HEK293 (cell line): ENCODE results near the gene TLE4.

Experiments used
- CTCF ChIA-PET: fragments of 350-600 bp; formaldehyde crosslinking; extraction: SDS; loops from one replicate; lab custom pipeline; 2021; ENCODE audit warnings: antibody characterized with exemption; lab: Yijun Ruan, JAX
- POLR2A ChIA-PET: fragments of 300-600 bp; formaldehyde crosslinking; extraction: SDS; loops from one replicate; lab custom pipeline; 2020; ENCODE audit warnings: antibody characterized with exemption, inconsistent platforms; lab: Yijun Ruan, JAX
- H3K27ac ChIP-seq: fragments of 200-500 bp; sonication (Bioruptor generic); 2 replicates; pipeline ENCODE4 v1.5.1; 2014; ENCODE audit warnings: low read depth, low read length, control low read depth, inconsistent platforms; ENCODE audit errors: extremely low read depth
- H3K36me3 ChIP-seq, 2 experiments: fragments of 200-500 bp in 1 of 2; sonication (Bioruptor generic) in 1 of 2; 1 replicate in 1 of 2; 2 replicates in 1 of 2; pipeline ENCODE4 v1.5.1; 2014 to 2017; ENCODE audit warnings: inconsistent platforms in 2 of 2, low read length in 2 of 2; ENCODE audit not compliant: control insufficient read depth in 2 of 2, insufficient read depth in 1 of 2
- H3K4me1 ChIP-seq: fragments of 200-500 bp; sonication (Bioruptor generic); 2 replicates; pipeline ENCODE4 v1.5.1; 2014; ENCODE audit warnings: mild to moderate bottlenecking, low read length, inconsistent platforms; ENCODE audit not compliant: control insufficient read depth, insufficient read depth
- H3K4me3 ChIP-seq: 2 replicates; pipeline ENCODE4 v1.5.1; 2011; ENCODE audit warnings: low read depth, mild to moderate bottlenecking, control low read depth, low read length, moderate library complexity
- H3K9me3 ChIP-seq: fragments of 200-500 bp; sonication (Bioruptor generic); 2 replicates; pipeline ENCODE4 v1.5.1; 2014; ENCODE audit warnings: low read depth, low read length, inconsistent platforms; ENCODE audit not compliant: control insufficient read depth, insufficient read depth
- AEBP2 ChIP-seq: fragments of 450-650 bp; formaldehyde crosslinking; IDR thresholded peaks from 2 replicates; pipeline ENCODE4 v1.5.1; 2016; ENCODE audit warnings: missing biosample characterization, missing genetic modification characterization, borderline replicate concordance
- ATF2 ChIP-seq: fragments of 450-650 bp; formaldehyde crosslinking; IDR thresholded peaks from 2 replicates; pipeline ENCODE4 v1.5.1; 2016; ENCODE audit warnings: missing biosample characterization, missing genetic modification characterization, low read depth
- HOXA7 ChIP-seq: sonication (generic); formaldehyde crosslinking; IDR thresholded peaks from 2 replicates; pipeline ENCODE4 v1.8.1; 2022; ENCODE audit warnings: missing genetic modification reagents, borderline replicate concordance
- INSM2 ChIP-seq: fragments of 450-650 bp; formaldehyde crosslinking; IDR thresholded peaks from 2 replicates; pipeline ENCODE4 v1.5.1; 2016; ENCODE audit warnings: missing biosample characterization, missing genetic modification characterization
- KLF9 ChIP-seq: fragments of 450-650 bp; formaldehyde crosslinking; IDR thresholded peaks from 2 replicates; pipeline ENCODE4 v1.5.1; 2016; ENCODE audit warnings: missing biosample characterization, missing genetic modification characterization, low read depth
- PATZ1 ChIP-seq: fragments of 450-650 bp; formaldehyde crosslinking; IDR thresholded peaks from 2 replicates; pipeline ENCODE4 v1.5.1; 2016; ENCODE audit warnings: missing biosample characterization, missing genetic modification characterization
- SP2 ChIP-seq: fragments of 450-650 bp; formaldehyde crosslinking; IDR thresholded peaks from 2 replicates; pipeline ENCODE4 v1.5.1; 2016; ENCODE audit warnings: missing biosample characterization, missing genetic modification characterization
- ZBTB10 ChIP-seq: fragments of 450-650 bp; formaldehyde crosslinking; IDR thresholded peaks from 2 replicates; pipeline ENCODE4 v1.5.1; 2016; ENCODE audit warnings: missing biosample characterization, missing genetic modification characterization
- ZBTB17 ChIP-seq: fragments of 450-650 bp; formaldehyde crosslinking; IDR thresholded peaks from 2 replicates; pipeline ENCODE4 v1.5.1; 2016; ENCODE audit warnings: missing biosample characterization, missing genetic modification characterization
- ZBTB44 ChIP-seq: fragments of 450-650 bp; IDR thresholded peaks from 2 replicates; pipeline ENCODE4 v1.5.1; 2018; ENCODE audit warnings: missing biosample characterization, mild to moderate bottlenecking, missing genetic modification characterization
- ZBTB8A ChIP-seq: fragments of 450-650 bp; formaldehyde crosslinking; IDR thresholded peaks from 2 replicates; pipeline ENCODE4 v1.5.1; 2016; ENCODE audit warnings: missing biosample characterization, missing genetic modification characterization
- ZNF10 ChIP-seq: fragments of 450-650 bp; formaldehyde crosslinking; IDR thresholded peaks from 2 replicates; pipeline ENCODE4 v1.5.1; 2017; ENCODE audit warnings: missing biosample characterization, missing genetic modification characterization
- ZNF169 ChIP-seq: fragments of 450-650 bp; formaldehyde crosslinking; IDR thresholded peaks from 2 replicates; pipeline ENCODE4 v1.5.1; 2016; ENCODE audit warnings: missing biosample characterization, missing genetic modification characterization
- ZNF175 ChIP-seq: fragments of 450-650 bp; formaldehyde crosslinking; IDR thresholded peaks from 2 replicates; pipeline ENCODE4 v1.5.1; 2016; ENCODE audit warnings: missing biosample characterization, missing genetic modification characterization
- ZNF280D ChIP-seq: fragments of 450-650 bp; formaldehyde crosslinking; IDR thresholded peaks from 2 replicates; pipeline ENCODE4 v1.5.1; 2016; ENCODE audit warnings: missing biosample characterization, missing genetic modification characterization
- ZNF354C ChIP-seq: fragments of 450-650 bp; formaldehyde crosslinking; IDR thresholded peaks from 2 replicates; pipeline ENCODE4 v1.5.1; 2016; ENCODE audit warnings: missing biosample characterization, missing genetic modification characterization, low read depth, borderline replicate concordance
- ZNF366 ChIP-seq: fragments of 450-650 bp; formaldehyde crosslinking; conservative IDR thresholded peaks from 2 replicates; pipeline ENCODE4 v1.5.1; 2016; ENCODE audit warnings: missing biosample characterization, missing genetic modification characterization
- ZNF404 ChIP-seq: fragments of 450-650 bp; formaldehyde crosslinking; IDR thresholded peaks from 2 replicates; pipeline ENCODE4 v1.5.1; 2017; ENCODE audit warnings: missing biosample characterization, missing genetic modification characterization
- ZNF629 ChIP-seq: fragments of 450-650 bp; formaldehyde crosslinking; IDR thresholded peaks from 2 replicates; pipeline ENCODE4 v1.5.1; 2017; ENCODE audit warnings: missing biosample characterization, missing genetic modification characterization
- ZNF837 ChIP-seq: fragments of 450-650 bp; formaldehyde crosslinking; IDR thresholded peaks from 2 replicates; pipeline ENCODE4 v1.5.1; 2016; ENCODE audit warnings: missing biosample characterization, missing genetic modification characterization

TLE4 gene

GRCh38 chr9:79577969-79578723, 6.4 kb downstream of the TLE4 start (continued):
- TF ChIP-seq AEBP2 (tag by site-specific recombination) (no peak), ATF2 (tag by site-specific recombination) (no peak), ZNF366 (0 out of 2 replicates have a peak, but pooled peaks have one; percentile 34), ZBTB17 (peak; percentile 42; the same call in 1 of the 2 replicates), SP2 (no peak), INSM2 (tag by site-specific recombination) (no peak), ZNF837 (tag by site-specific recombination) (no peak), ZBTB8A (0 out of 2 replicates have a peak, but pooled peaks have one; percentile 37), PATZ1 (tag by site-specific recombination) (no peak), ZNF10 (tag by site-specific recombination) (no peak), ZBTB44 (tag by site-specific recombination) (peak; percentile 13; the same call in 1 of the 2 replicates)

- Histone ChIP-seq H3K9me3 (no peaks in the 10 kb centered on the region), H3K4me3 (no peak overlapping the region), H3K27ac (no peak overlapping the region), H3K4me1 (no peaks in the 10 kb centered on the region), H3K36me3 (peaks cover 0 to 42% of the 10 kb centered on the region in 2 experiments; a peak in 1 of 3 replicates)
- CTCF ChIA-PET, result no interaction called here
- POLR2A ChIA-PET, result no interaction called here
- TF ChIP-seq ZNF280D (tag by site-specific recombination), result no peak
- TF ChIP-seq KLF9 (tag by site-specific recombination), result no peak
- TF ChIP-seq ZNF404, result no peak
- no peak for TF ChIP-seq ZNF169 (tag by site-specific recombination)
- TF ChIP-seq HOXA7 (CRISPR knock-in tag), result no peak
- TF ChIP-seq ZNF175 (tag by site-specific recombination), result no peak
- no peak for TF ChIP-seq ZBTB10 (tag by site-specific recombination)
- no peak for TF ChIP-seq ZNF629 (tag by site-specific recombination)
- TF ChIP-seq ZNF354C (tag by site-specific recombination), result no peak
These were observed 7.1 kb downstream of the TLE4 start for GRCh38 chr9:79578891-79579290.
